Adrenal gland (tissue), 5 donors: ENCODE measurements around the gene AZU1.

Experiments used
- POLR2A ChIP-seq, 2 donors: fragments of 450-650 bp; IDR thresholded peaks; one replicate each; pipeline ENCODE4 v1.6.1; 2017; ENCODE audit warnings: antibody characterized with exemption in 2 of 2, mild to moderate bottlenecking in 2 of 2, moderate library complexity in 1 of 2
- TF ChIP-seq, protein P1 (sequence below), 6 experiments: fragments of 450-650 bp in 4 of 6; fragments of 200-600 bp in 2 of 6; sonication (generic) in 1 of 6; IDR thresholded peaks; 1 replicate in 5 of 6; 2 replicates in 1 of 6; pipeline versions ENCODE4 v1.5.1 to v1.8.0; 2016 to 2021; ENCODE audit warnings: antibody characterized with exemption in 6 of 6, mild to moderate bottlenecking in 2 of 6, moderate library complexity in 1 of 6
- donor health status: DM: no; HTN: no; CAD: no.

DNA sequence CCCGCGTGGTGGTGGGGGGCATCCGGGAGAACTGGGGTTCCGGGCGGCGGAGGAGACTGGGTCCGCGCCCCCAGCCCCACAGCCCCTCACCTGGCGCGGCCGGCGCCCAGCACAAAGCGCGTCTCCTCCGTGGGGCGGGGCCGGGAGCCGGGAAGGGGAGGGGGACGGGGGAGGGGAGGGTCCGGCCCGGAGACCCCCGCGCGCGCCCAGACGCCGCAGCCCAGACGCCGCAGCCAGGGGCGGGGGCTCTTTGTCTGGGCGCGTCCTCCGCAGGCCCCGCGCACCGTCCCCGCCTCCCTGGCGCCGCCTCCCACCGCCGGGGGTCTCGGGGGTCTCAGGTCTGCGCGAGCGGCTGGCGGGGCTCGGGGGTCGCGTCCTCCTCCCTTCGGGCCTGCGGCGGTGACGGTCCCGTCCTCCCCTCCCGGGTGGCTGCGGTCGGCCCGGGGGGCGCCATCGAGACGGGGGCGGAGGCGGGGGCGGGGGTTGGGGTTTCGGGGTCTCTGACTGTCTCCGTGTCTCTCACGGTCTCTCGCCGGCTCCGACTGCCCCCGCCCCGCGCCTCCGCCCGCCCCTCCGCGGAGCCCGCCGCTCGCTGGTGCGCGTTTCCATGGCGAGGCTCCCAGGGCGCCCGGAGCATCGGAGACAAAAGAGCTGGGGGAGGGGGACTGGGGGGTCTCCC, 5.7 kb upstream of the AZU1 start, which contains the start of gene PLPPR3:
- TF ChIP-seq, protein P1, sequence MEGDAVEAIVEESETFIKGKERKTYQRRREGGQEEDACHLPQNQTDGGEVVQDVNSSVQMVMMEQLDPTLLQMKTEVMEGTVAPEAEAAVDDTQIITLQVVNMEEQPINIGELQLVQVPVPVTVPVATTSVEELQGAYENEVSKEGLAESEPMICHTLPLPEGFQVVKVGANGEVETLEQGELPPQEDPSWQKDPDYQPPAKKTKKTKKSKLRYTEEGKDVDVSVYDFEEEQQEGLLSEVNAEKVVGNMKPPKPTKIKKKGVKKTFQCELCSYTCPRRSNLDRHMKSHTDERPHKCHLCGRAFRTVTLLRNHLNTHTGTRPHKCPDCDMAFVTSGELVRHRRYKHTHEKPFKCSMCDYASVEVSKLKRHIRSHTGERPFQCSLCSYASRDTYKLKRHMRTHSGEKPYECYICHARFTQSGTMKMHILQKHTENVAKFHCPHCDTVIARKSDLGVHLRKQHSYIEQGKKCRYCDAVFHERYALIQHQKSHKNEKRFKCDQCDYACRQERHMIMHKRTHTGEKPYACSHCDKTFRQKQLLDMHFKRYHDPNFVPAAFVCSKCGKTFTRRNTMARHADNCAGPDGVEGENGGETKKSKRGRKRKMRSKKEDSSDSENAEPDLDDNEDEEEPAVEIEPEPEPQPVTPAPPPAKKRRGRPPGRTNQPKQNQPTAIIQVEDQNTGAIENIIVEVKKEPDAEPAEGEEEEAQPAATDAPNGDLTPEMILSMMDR (IDR thresholded peaks at IDR 0.05), result no peak
- no peak for TF ChIP-seq POLR2A (IDR thresholded peaks at IDR 0.05)
